Stomach (tissue), 9 donors: ENCODE data around the gene RPH3AL. TPM values are rescaled to one million over a fixed set of nuclear protein-coding genes. Genes with fewer than 3 reads are reported as not detected.
A peak's percentile ranks its signal among the peaks of the same experiment; 100 is the strongest.

Experiments used
- DNase-seq, 2 donors: peaks; one replicate each; pipeline versions ENCODE4 v3.0.0 to v3.0.0-alpha.2; 2013 to 2019
- H3K27ac ChIP-seq, 5 donors: fragments of 200-600 bp in 4 of 5; sonication (generic) in 4 of 5; one replicate each; pipeline ENCODE4 v1.5.1; 2013 to 2019; ENCODE audit warnings: mild to moderate bottlenecking in 1 of 5, moderate library complexity in 1 of 5
- H3K27me3 ChIP-seq, 3 donors: fragments of 200-600 bp; sonication (generic); one replicate each; pipeline ENCODE4 v1.5.1; 2017 to 2019; ENCODE audit warnings: mixed run types in 1 of 3
- H3K36me3 ChIP-seq, 4 donors: fragments of 200-600 bp; sonication (generic); 1 replicate in 3 of 4; 2 replicates in 1 of 4; pipeline ENCODE4 v1.5.1; 2016 to 2019
- H3K4me1 ChIP-seq, 4 donors: fragments of 200-600 bp; sonication (generic); one replicate each; pipeline ENCODE4 v1.5.1; 2016 to 2019
- H3K4me3 ChIP-seq, 4 donors: fragments of 200-600 bp; sonication (generic) in 3 of 4; one replicate each; pipeline ENCODE4 v1.5.1; 2016 to 2019; ENCODE audit warnings: mild to moderate bottlenecking in 1 of 4
- H3K9me3 ChIP-seq, 4 donors: fragments of 200-600 bp; sonication (generic); one replicate each; pipeline ENCODE4 v1.5.1; 2016 to 2019
- EP300 ChIP-seq: sonication (generic); formaldehyde crosslinking; IDR thresholded peaks from one replicate; pipeline ENCODE4 v1.6.1; 2017; ENCODE audit warnings: antibody characterized with exemption
- POLR2A ChIP-seq, 4 donors: fragments of 450-650 bp; IDR thresholded peaks; one replicate each; pipeline ENCODE4 v1.6.1; 2016; ENCODE audit warnings: antibody characterized with exemption in 4 of 4, control low read depth in 2 of 4, mild to moderate bottlenecking in 1 of 4, moderate library complexity in 1 of 4
- POLR2AphosphoS5 ChIP-seq, 3 donors: sonication (generic); formaldehyde crosslinking; IDR thresholded peaks; one replicate each; pipeline ENCODE4 v1.6.1; 2016; ENCODE audit warnings: antibody characterized with exemption in 3 of 3
- WGBS, 5 donors: extraction: QIAGEN DNeasy Blood & Tissue Kit in 3 of 5; methylation state at CpG; one replicate each; pipeline versions ENCODE4 v1.1.5 to v1.1.7; 2013 to 2018; 5-methylcytosine and 5-hydroxymethylcytosine counted together
- intact Hi-C: fragments of 100-400 bp; cut with DNase I; formaldehyde crosslinking; loops from one replicate; pipeline ENCODE4 v1.15.1; 2023; ENCODE audit warnings: low total_unique reads
- polyA plus RNA-seq, 3 donors: library from polyadenylated mRNA; stranded (reverse); fragments of 200-250 nt; gene quantifications; one replicate each; pipeline ENCODE4 v1.2.3, GENCODE V29; 2013
- total RNA-seq, 5 donors: library from RNA; depleted of rRNA; stranded (reverse); fragments of >200 nt; gene quantifications; one replicate each; pipeline versions ENCODE4 v1.1.0 to v1.2.3, GENCODE V29; 2014 to 2016
- TF ChIP-seq, protein P1 (sequence below), 7 experiments: fragments of 450-650 bp in 4 of 7; fragments of 200-600 bp in 3 of 7; sonication (generic) in 3 of 7; IDR thresholded peaks; one replicate each; pipeline ENCODE4 v1.5.1; 2016 to 2019; ENCODE audit warnings: antibody characterized with exemption in 7 of 7, control low read depth in 2 of 7, mild to moderate bottlenecking in 1 of 7
- donor health status: healthy with polysubstance abuse.
- donor health status: Bipolar disorder and iron deficiency.
- donor health status: healthy.

The RPH3AL gene
- total and polyA plus RNA-seq, 8 donors, result 4.9 to 38.5 (median 17.4) TPM

GRCh38 chr17:390025-390424 lies 37.4 kb upstream of the RPH3AL start:
- H3K9me3 ChIP-seq, result no peaks in the 10 kb centered on the region
- intact Hi-C loops, result no loop called here
- DNase-seq, result no peak
- H3K36me3 ChIP-seq, result no peaks in the 10 kb centered on the region
- peaks cover 9 to 24% (median 20%) of the 10 kb centered on the region in 4 donors for H3K4me1 ChIP-seq
- H3K4me3 ChIP-seq, result no peak overlapping the region
- TF ChIP-seq EP300, result no peak
- TF ChIP-seq POLR2AphosphoS5 (IDR thresholded peaks at IDR 0.05), result no peak
- TF ChIP-seq, protein P1, sequence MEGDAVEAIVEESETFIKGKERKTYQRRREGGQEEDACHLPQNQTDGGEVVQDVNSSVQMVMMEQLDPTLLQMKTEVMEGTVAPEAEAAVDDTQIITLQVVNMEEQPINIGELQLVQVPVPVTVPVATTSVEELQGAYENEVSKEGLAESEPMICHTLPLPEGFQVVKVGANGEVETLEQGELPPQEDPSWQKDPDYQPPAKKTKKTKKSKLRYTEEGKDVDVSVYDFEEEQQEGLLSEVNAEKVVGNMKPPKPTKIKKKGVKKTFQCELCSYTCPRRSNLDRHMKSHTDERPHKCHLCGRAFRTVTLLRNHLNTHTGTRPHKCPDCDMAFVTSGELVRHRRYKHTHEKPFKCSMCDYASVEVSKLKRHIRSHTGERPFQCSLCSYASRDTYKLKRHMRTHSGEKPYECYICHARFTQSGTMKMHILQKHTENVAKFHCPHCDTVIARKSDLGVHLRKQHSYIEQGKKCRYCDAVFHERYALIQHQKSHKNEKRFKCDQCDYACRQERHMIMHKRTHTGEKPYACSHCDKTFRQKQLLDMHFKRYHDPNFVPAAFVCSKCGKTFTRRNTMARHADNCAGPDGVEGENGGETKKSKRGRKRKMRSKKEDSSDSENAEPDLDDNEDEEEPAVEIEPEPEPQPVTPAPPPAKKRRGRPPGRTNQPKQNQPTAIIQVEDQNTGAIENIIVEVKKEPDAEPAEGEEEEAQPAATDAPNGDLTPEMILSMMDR (IDR thresholded peaks at IDR 0.05), result no peak
- TF ChIP-seq POLR2A (IDR thresholded peaks at IDR 0.05), result no peak
- 77 to 85% (median 80%) methylated on average over 12 of the region's 12 CpGs for WGBS, 5 donors
- peaks cover 0 to 23% (median 0%) of the 10 kb centered on the region in 3 donors for H3K27me3 ChIP-seq
- H3K27ac ChIP-seq, result no peak overlapping the region

DNA sequence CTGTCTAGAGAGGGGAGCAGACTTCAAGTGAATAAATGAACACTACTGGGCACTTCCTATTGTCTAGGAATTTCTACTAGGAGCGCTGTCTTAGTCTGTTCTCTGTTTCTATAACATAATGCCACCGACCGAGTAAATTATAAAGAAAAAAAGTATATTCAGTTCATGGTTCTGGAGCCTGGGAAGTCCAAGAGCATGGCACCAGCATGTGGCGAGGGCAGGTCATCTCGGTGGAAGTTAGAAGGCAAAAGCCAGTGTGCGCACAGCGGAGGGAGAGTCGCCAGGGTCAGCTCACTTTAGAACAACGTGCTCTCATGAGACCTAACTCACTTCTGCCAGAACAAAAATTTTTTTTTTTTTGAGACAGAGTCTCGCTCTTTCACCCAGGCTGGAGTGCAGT lies 35.5 kb upstream of the RPH3AL start:
- H3K9me3 ChIP-seq, result no peaks in the 10 kb centered on the region
- WGBS, 5 donors, result 91 to 98% (median 95%) methylated on average over 10 of the region's 10 CpGs
- intact Hi-C loops, result loop anchor here (5.0 kb wide), 1 partner anchor 241 kb away; no protein-coding TSS in a partner anchor
- H3K4me1 ChIP-seq, result peaks cover 15 to 27% (median 21%) of the 10 kb centered on the region in 4 donors
- H3K4me3 ChIP-seq, result no peak overlapping the region
- peaks cover 0 to 34% (median 0%) of the 10 kb centered on the region in 3 donors for H3K27me3 ChIP-seq
- TF ChIP-seq POLR2A (IDR thresholded peaks at IDR 0.05) (no peak), EP300 (no peak), POLR2AphosphoS5 (IDR thresholded peaks at IDR 0.05) (no peak)
- TF ChIP-seq, protein P1 (IDR thresholded peaks at IDR 0.05), result no peak
- no peak for DNase-seq
- H3K27ac ChIP-seq, result no peak overlapping the region
- H3K36me3 ChIP-seq, result no peaks in the 10 kb centered on the region

GRCh38 chr17:386141-386876 lies 33.7 kb upstream of the RPH3AL start:
- intact Hi-C loops, result loop anchor here (5.0 kb wide), 1 partner anchor 239 kb away; no protein-coding TSS in a partner anchor
- Histone ChIP-seq H3K27me3 (peaks cover 0 to 34% (median 0%) of the 10 kb centered on the region in 3 donors), H3K4me1 (peaks cover 15 to 29% (median 21%) of the 10 kb centered on the region in 4 donors), H3K9me3 (no peaks in the 10 kb centered on the region), H3K4me3 (peak overlapping the region; percentile 56 to 71 (median 70)), H3K27ac (peak overlapping the region in 4 of 5 donors; percentile 20 to 88 (median 58)), H3K36me3 (no peaks in the 10 kb centered on the region)
- peak; percentile 87 to 90 for DNase-seq
- 5 to 35% (median 13%) methylated on average over 19 to 57 of the region's 57 CpGs for WGBS, 5 donors
- no peak for TF ChIP-seq POLR2A (IDR thresholded peaks at IDR 0.05)
- TF ChIP-seq, protein P1 (IDR thresholded peaks at IDR 0.05), result peak in 4 of 7 experiments; percentile 25 to 87 (median 72)
- peak in 1 of 3 donors; percentile 9 for TF ChIP-seq POLR2AphosphoS5 (IDR thresholded peaks at IDR 0.05)

DNA sequence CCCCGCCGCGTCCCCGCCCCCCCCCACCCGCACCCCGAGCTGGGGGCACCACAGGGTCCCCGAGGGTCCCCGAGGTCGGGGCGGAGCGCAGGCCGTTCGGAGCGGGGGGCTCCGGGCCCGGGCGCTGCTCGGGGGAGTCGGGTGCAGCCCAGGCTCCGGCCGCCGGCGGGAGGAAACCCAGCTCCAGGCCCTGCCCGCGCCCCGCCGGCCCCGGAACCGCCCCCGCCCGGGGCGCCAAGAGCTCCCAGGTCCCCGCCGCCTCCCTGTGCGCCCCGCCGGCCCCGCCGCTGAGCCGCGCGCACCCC lies 33.2 kb upstream of the RPH3AL start:
- H3K9me3 ChIP-seq, result no peaks in the 10 kb centered on the region
- H3K36me3 ChIP-seq, result no peaks in the 10 kb centered on the region
- H3K4me3 ChIP-seq, result peak overlapping the region; percentile 56 to 71 (median 70)
- WGBS, 5 donors, result 0 to 6% (median 1%) methylated on average over 3 to 37 of the region's 42 CpGs
- TF ChIP-seq POLR2AphosphoS5 (IDR thresholded peaks at IDR 0.05) (no peak), EP300 (no peak)
- peaks cover 0 to 34% (median 0%) of the 10 kb centered on the region in 3 donors for H3K27me3 ChIP-seq
- peak overlapping the region; percentile 35 to 88 (median 75) for H3K27ac ChIP-seq
- no peak for DNase-seq
- intact Hi-C loops, result loop anchor here (5.0 kb wide), 1 partner anchor 238 kb away; no protein-coding TSS in a partner anchor
- peaks cover 15 to 29% (median 21%) of the 10 kb centered on the region in 4 donors for H3K4me1 ChIP-seq
